Keratinocyte (primary cell): Measurements from ENCODE around the gene CASTOR1. TPM values are rescaled to one million over a fixed set of nuclear protein-coding genes. Genes with fewer than 3 reads are reported as not detected.

Experiments
- DNase-seq: peaks from one replicate; pipeline ENCODE4 v3.0.0-alpha.2; 2011; ENCODE audit warnings: low read depth, missing footprints, low spot score
- FAIRE-seq: peaks from 2 replicates; lab custom pipeline; 2011; peaks lifted over from hg19 to GRCh38; lab: Jason Lieb, UNC
- H2AFZ ChIP-seq: 2 replicates; pipeline ENCODE4 v1.6.0; 2012; ENCODE audit warnings: low read length, control low read depth, inconsistent platforms; ENCODE audit not compliant: control insufficient read depth
- H3K27ac ChIP-seq: 2 replicates; pipeline ENCODE4 v1.5.1; 2011; ENCODE audit warnings: low read length; ENCODE audit not compliant: control insufficient read depth, insufficient read depth
- H3K27me3 ChIP-seq: 3 replicates; pipeline ENCODE4 v1.6.0; 2011; ENCODE audit warnings: low read length; ENCODE audit not compliant: control insufficient read depth, insufficient read depth; ENCODE audit errors: extremely low read depth
- H3K36me3 ChIP-seq, 2 experiments: 2 replicates in 1 of 2; 3 replicates in 1 of 2; pipeline ENCODE4 v1.5.1; 2011; ENCODE audit warnings: low read length in 2 of 2, mild to moderate bottlenecking in 1 of 2; ENCODE audit not compliant: control insufficient read depth in 2 of 2, insufficient read depth in 2 of 2; ENCODE audit errors: extremely low read depth in 1 of 2
- H3K4me1 ChIP-seq: 3 replicates; pipeline ENCODE4 v1.5.1; 2011; ENCODE audit warnings: low read length; ENCODE audit not compliant: control insufficient read depth, insufficient read depth; ENCODE audit errors: extremely low read depth
- H3K4me2 ChIP-seq: 3 replicates; pipeline ENCODE4 v1.6.0; 2011; ENCODE audit warnings: low read depth, low read length; ENCODE audit not compliant: control insufficient read depth, insufficient read depth; ENCODE audit errors: extremely low read depth
- H3K4me3 ChIP-seq, 3 experiments: fragments of 200-600 bp in 1 of 3; sonication (generic) in 1 of 3; 2 replicates in 2 of 3; 3 replicates in 1 of 3; pipeline ENCODE4 v1.5.1; 2011 to 2016; ENCODE audit warnings: low read length in 3 of 3, mild to moderate bottlenecking in 3 of 3, control low read depth in 2 of 3, inconsistent platforms in 1 of 3, low read depth in 1 of 3, mixed read lengths in 1 of 3, mixed run types in 1 of 3, moderate library complexity in 1 of 3; ENCODE audit not compliant: control insufficient read depth in 2 of 3, insufficient read depth in 2 of 3; ENCODE audit errors: extremely low read depth in 1 of 3
- H3K79me2 ChIP-seq: 2 replicates; pipeline ENCODE4 v1.6.0; 2012; ENCODE audit warnings: low read length; ENCODE audit not compliant: control insufficient read depth, insufficient read depth
- H3K9ac ChIP-seq: 3 replicates; pipeline ENCODE4 v1.6.0; 2011; ENCODE audit warnings: low read length; ENCODE audit not compliant: control insufficient read depth, insufficient read depth; ENCODE audit errors: extremely low read depth
- H3K9me1 ChIP-seq: 3 replicates; pipeline ENCODE4 v1.6.0; 2011; ENCODE audit warnings: low read length; ENCODE audit not compliant: control insufficient read depth, insufficient read depth; ENCODE audit errors: extremely low read depth
- H3K9me3 ChIP-seq: 2 replicates; pipeline ENCODE4 v1.5.1; 2012; ENCODE audit warnings: low read depth, low read length; ENCODE audit not compliant: control insufficient read depth
- H4K20me1 ChIP-seq: 3 replicates; pipeline ENCODE4 v1.6.0; 2011; ENCODE audit warnings: low read length; ENCODE audit not compliant: control insufficient read depth, insufficient read depth; ENCODE audit errors: extremely low read depth
- EZH2 ChIP-seq: IDR thresholded peaks from one replicate; pipeline ENCODE4 v1.6.1; 2012; ENCODE audit warnings: inconsistent platforms, mild to moderate bottlenecking, low read length, moderate library complexity
- dilution Hi-C: fragments of 300-500 bp; cut with MboI; formaldehyde crosslinking; loops from one replicate; pipeline ENCODE4 v1.7.0; 2020; ENCODE audit warnings: low sequenced_read_pairs; ENCODE audit not compliant: extremely low pct_ligation_motif_present
- polyA plus RNA-seq, 5 experiments: library from polyadenylated mRNA; depleted of rRNA in 3 of 5; stranded (reverse) in 3 of 5; stranded (forward) in 1 of 5; unstranded in 1 of 5; fragments of >200 nt; gene quantifications; 1 replicate in 1 of 5; 2 replicates in 3 of 5; 3 replicates in 1 of 5; pipeline versions ENCODE4 v1.2.1 to v1.2.3, GENCODE V29; 2011 to 2012; ENCODE audit warnings: missing spikeins in 2 of 5, low read depth in 1 of 5, low replicate concordance in 1 of 5
- TF ChIP-seq, protein P1 (sequence below), 3 experiments: IDR thresholded peaks in 1 of 3; conservative IDR thresholded peaks in 1 of 3; optimal IDR thresholded peaks in 1 of 3; 2 replicates in 2 of 3; 3 replicates in 1 of 3; pipeline versions ENCODE3 to v1.5.1; 2011; ENCODE audit warnings: low read length in 3 of 3, mild to moderate bottlenecking in 3 of 3, moderate library complexity in 2 of 3, control low read depth in 1 of 3, inconsistent platforms in 1 of 3; ENCODE audit not compliant: insufficient read depth in 2 of 3; ENCODE audit errors: extremely low read depth in 1 of 3

CASTOR1 gene
- polyA plus RNA-seq, 1 donor (not counting 4 experiments of a cell fraction or from before 2014, with no cell fraction given): 9.1 TPM

DNA sequence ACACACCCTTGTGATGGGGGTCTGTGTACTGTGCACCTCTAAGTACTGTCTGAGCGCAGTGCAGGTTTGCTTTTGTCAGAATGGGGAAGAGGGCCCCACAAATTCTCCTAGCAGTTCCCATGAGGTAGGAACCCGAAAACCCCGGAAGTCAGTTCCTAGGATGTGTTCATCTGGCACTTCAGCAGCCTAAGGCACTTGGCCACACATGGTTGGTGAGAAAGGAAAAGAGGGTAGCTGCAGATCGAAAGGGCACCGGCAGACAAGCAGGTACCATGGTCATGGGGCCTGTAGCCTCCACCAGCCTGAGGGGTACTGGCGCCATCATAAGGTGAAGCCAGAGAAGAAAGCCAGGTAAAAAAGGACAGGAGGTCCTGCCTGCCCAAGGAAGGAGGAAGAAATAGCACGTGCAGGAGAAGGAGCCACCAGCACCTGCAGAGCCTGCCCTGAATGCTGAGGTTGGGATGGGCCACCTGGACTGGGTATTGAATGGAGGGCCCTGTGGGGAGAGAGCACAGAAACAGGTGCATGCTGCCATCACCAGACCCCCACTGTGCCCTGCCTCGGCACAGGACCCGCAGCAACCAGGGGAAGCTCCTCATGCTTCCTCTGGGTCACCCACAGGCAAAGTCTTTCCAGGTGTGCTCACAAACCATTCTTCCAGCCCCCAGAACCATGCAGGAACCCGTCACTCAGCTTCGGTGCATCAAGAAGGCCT, 8.1 kb upstream of the CASTOR1 start:
- H3K9me1 ChIP-seq: no peaks in the 10 kb centered on the region
- no peak overlapping the region for H3K4me3 ChIP-seq
- H3K4me1 ChIP-seq: peaks cover 26% of the 10 kb centered on the region
- peaks cover 4% of the 10 kb centered on the region for H4K20me1 ChIP-seq
- H3K9me3 ChIP-seq: no peaks in the 10 kb centered on the region
- no peak overlapping the region for H3K4me2 ChIP-seq
- dilution Hi-C loops: no loop called here
- H3K27ac ChIP-seq: no peak overlapping the region
- H3K36me3 ChIP-seq: peaks cover 50 to 59% of the 10 kb centered on the region in 2 experiments
- TF ChIP-seq, protein P1, sequence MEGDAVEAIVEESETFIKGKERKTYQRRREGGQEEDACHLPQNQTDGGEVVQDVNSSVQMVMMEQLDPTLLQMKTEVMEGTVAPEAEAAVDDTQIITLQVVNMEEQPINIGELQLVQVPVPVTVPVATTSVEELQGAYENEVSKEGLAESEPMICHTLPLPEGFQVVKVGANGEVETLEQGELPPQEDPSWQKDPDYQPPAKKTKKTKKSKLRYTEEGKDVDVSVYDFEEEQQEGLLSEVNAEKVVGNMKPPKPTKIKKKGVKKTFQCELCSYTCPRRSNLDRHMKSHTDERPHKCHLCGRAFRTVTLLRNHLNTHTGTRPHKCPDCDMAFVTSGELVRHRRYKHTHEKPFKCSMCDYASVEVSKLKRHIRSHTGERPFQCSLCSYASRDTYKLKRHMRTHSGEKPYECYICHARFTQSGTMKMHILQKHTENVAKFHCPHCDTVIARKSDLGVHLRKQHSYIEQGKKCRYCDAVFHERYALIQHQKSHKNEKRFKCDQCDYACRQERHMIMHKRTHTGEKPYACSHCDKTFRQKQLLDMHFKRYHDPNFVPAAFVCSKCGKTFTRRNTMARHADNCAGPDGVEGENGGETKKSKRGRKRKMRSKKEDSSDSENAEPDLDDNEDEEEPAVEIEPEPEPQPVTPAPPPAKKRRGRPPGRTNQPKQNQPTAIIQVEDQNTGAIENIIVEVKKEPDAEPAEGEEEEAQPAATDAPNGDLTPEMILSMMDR (optimal IDR thresholded peaks at IDR 0.05 in 1 of 3, IDR thresholded peaks at IDR 0.05 in 1 of 3, conservative IDR thresholded peaks at IDR 0.05 in 1 of 3; ENCODE audit: extremely low read depth in 1 of 3, insufficient read depth in 2 of 3, low read length in 3 of 3): no peak
- no peak for TF ChIP-seq EZH2
- H3K27me3 ChIP-seq: no peaks in the 10 kb centered on the region
- H3K79me2 ChIP-seq: peaks cover 7% of the 10 kb centered on the region
- H2AFZ ChIP-seq: no peak overlapping the region
- no peak for DNase-seq
- no peak overlapping the region for H3K9ac ChIP-seq
- no peak for FAIRE-seq

DNA sequence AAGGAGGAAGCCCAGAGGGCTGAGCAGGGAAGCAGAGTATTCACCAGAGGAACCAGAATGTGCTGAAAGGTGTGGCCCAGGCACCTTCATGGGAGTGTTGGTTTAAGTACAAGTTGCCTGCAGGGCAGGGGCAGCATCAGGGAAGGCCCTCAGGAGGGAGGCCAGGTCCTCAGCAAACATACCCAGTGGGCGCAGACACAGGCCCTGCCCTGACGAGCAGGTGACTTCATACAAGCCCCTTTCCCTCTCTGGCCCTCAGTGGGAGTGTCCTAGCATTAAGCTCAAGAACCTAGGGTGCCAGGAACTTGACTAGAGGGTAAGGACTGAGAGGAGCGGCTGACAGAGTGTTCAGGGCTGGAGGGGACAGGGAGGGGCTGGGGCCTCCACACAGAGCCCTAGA, 7.5 kb upstream of the CASTOR1 start:
- H4K20me1 ChIP-seq: peaks cover 4% of the 10 kb centered on the region
- no peak for FAIRE-seq
- H3K4me2 ChIP-seq: no peak overlapping the region

More for the DNA sequence above, 7.5 kb upstream of the CASTOR1 start:
- no peaks in the 10 kb centered on the region for H3K27me3 ChIP-seq
- peaks cover 53 to 61% of the 10 kb centered on the region in 2 experiments for H3K36me3 ChIP-seq
- no peaks in the 10 kb centered on the region for H3K9me3 ChIP-seq
- H3K9ac ChIP-seq: no peak overlapping the region
- dilution Hi-C loops: no loop called here
- no peak for DNase-seq
- H3K9me1 ChIP-seq: no peaks in the 10 kb centered on the region
- H2AFZ ChIP-seq: no peak overlapping the region
- no peak overlapping the region for H3K4me3 ChIP-seq
- TF ChIP-seq, protein P1 (optimal IDR thresholded peaks at IDR 0.05 in 1 of 3, IDR thresholded peaks at IDR 0.05 in 1 of 3, conservative IDR thresholded peaks at IDR 0.05 in 1 of 3; ENCODE audit: extremely low read depth in 1 of 3, insufficient read depth in 2 of 3, low read length in 3 of 3): no peak
- no peak for TF ChIP-seq EZH2
- peaks cover 20% of the 10 kb centered on the region for H3K4me1 ChIP-seq
- peaks cover 7% of the 10 kb centered on the region for H3K79me2 ChIP-seq
- no peak overlapping the region for H3K27ac ChIP-seq
